ENCODE measurements around the gene MOAP1. TPM values are rescaled to one million over a fixed set of nuclear protein-coding genes. Genes with fewer than 3 reads are reported as not detected.

Gene MOAP1, protein sequence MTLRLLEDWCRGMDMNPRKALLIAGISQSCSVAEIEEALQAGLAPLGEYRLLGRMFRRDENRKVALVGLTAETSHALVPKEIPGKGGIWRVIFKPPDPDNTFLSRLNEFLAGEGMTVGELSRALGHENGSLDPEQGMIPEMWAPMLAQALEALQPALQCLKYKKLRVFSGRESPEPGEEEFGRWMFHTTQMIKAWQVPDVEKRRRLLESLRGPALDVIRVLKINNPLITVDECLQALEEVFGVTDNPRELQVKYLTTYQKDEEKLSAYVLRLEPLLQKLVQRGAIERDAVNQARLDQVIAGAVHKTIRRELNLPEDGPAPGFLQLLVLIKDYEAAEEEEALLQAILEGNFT
- total RNA-seq (2022; extraction: Qiagen RNA extraction), result 11.7 to 16.6 TPM (median 12.8 TPM) in 5 replicates

DNA sequence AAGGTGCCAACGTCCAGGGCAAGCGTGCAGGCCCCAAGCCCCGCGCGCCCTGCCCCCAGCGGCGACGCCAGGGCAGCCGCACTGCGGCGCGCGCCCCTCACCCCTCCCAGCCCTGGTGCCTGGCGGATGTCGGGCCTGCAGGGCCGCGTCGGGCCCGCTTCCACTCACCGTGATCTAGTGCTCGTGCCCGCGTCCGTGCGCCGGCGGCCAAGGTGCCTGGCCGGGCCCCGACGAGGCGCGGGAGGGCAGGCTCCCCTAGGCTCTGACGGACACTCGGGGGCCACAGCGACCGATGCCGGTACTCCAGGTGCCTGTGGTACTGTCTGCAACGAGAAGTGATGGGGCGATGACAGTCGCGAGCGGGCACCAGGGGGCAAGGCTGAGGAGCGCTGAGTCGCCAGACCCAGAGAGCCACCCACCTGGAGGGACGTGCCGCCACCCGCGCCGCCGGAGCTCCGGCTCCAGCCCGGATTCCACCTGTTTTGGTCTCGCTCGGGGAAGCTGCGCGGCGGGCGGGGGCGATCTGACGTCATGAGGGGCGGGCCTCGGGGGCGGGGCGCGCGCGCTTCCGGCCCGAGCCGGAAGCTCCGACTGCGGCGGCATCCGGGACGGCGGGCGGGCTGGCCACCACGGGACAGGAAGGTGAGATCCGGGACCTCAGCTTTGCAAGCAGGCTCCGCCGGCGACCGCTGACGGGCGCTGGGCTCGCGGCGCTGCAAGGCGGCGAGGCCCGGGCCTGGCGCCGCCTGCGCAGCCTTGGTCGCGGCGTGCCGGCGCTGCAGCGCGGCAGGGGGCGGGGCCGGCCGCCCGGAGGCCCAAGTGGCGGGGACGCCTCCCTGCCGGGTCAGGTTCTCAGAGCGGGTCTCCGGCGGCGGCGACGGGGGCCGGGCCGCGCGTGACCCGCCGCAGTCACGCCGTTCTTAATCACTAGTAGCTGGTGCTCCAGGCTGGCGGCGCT, at the start of gene MOAP1, which contains the start of gene LYSET:
TSS of gene MOAP1 (minus strand) at position 507 of the 958 bp plus-strand sequence. CDS start 655 bp downstream, outside the sequence.
TSS of gene LYSET (plus strand) at position 927 of the 958 bp plus-strand sequence. CDS start 89 bp downstream, outside the sequence.

DNA sequence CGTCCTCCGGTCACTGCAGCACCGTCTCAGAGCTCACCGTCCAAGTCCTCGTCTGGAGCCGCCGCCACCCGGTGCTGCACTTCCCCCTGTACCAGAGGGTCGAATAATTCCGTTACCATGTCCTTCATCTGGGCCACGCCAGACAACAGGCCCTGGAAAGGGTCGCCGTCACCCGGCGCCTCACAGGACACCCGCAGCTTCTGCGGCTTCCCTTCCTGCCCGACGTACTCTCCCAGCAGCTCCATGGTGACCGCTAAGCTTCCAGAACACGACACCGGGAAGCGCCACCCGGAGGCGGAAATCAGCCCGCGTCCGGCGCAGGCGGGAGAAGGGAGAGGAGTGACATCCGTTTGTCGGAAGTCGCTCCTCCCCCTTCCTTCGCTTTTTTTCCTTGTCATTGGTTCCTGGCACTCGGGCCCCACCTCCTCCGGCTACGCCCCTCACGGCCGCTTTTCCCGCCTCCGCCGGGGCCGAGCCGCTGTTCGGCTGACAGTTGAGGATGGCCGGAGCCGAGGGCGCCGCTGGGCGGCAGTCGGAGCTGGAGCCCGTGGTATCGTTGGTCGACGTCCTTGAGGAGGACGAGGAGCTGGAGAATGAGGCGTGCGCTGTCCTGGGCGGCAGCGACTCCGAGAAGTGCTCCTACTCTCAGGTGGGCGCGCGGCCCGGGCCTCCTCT, 22.2 kb upstream of the MOAP1 start, which contains the start of the genes GON7 and UBR7:
TSS of gene GON7 (minus strand) at position 273 of the 675 bp plus-strand sequence. CDS start at position 245, 28 bp downstream.
TSS of gene UBR7 (plus strand) at position 464 of the 675 bp plus-strand sequence. CDS start at position 500, 36 bp downstream.

Other genes with a start within 250 kb of the MOAP1 start
- 46.1 to 57.9 TPM (median 53.5 TPM) in 5 replicates for gene ITPK1, start 69.0 kb downstream of the MOAP1 start, total RNA-seq (2022; extraction: Qiagen RNA extraction)
- 34.3 to 41.7 TPM (median 35.4 TPM) in 5 replicates for gene LYSET, start 420 bp upstream of the MOAP1 start, total RNA-seq (2022; extraction: Qiagen RNA extraction)
- gene GON7, start 22.2 kb upstream of the MOAP1 start, total RNA-seq (2022; extraction: Qiagen RNA extraction), result 13.4 to 17.6 TPM (median 15.1 TPM) in 5 replicates
- 24.3 to 29.8 TPM (median 25.9 TPM) in 5 replicates for gene UBR7, start 22.4 kb upstream of the MOAP1 start, total RNA-seq (2022; extraction: Qiagen RNA extraction)
- 9.7 to 12.6 TPM (median 11.9 TPM) in 5 replicates for gene BTBD7, start 148.1 kb upstream of the MOAP1 start, total RNA-seq (2022; extraction: Qiagen RNA extraction)
- gene COX8C, start 162.3 kb upstream of the MOAP1 start, total RNA-seq (2022; extraction: Qiagen RNA extraction), result not detected in 5 replicates
- 0.01 to 0.02 TPM (median 0.02 TPM) in 4 of 5 replicates, not detected in the other for gene UNC79, start 246.0 kb upstream of the MOAP1 start, total RNA-seq (2022; extraction: Qiagen RNA extraction)